ENCODE measurements around the gene POMC.

- TF ChIP-seq ZNF609 (CRISPR knock-in tag; IDR thresholded peaks at IDR 0.05; ENCODE audit: borderline replicate concordance) (no peak), ZNF772 (CRISPR knock-in tag; IDR thresholded peaks at IDR 0.05) (no peak), SMAD3 (CRISPR knock-in tag; IDR thresholded peaks at IDR 0.05) (no peak), MAX (IDR thresholded peaks at IDR 0.05) (no peak)
Observed at GRCh38 chr2:25194576-25195122, 26.3 kb upstream of the POMC start.

All from HepG2 (cell line).